Sigmoid colon (tissue), 4 donors: ENCODE measurements around the gene TBC1D22A.

Source experiments
- CTCF ChIP-seq, 4 experiments: fragments of 450-650 bp in 3 of 4; fragments of 200-600 bp in 1 of 4; IDR thresholded peaks; one replicate each; pipeline ENCODE4 v1.5.1; 2016 to 2019; ENCODE audit warnings: antibody characterized with exemption in 4 of 4, mild to moderate bottlenecking in 3 of 4, moderate library complexity in 2 of 4
- EP300 ChIP-seq, 4 donors: sonication (generic); formaldehyde crosslinking; IDR thresholded peaks; one replicate each; pipeline ENCODE4 v1.6.1; 2017; ENCODE audit warnings: antibody characterized with exemption in 4 of 4
- POLR2A ChIP-seq, 2 donors: fragments of 450-650 bp; IDR thresholded peaks; one replicate each; pipeline ENCODE4 v1.6.1; 2016; ENCODE audit warnings: antibody characterized with exemption in 2 of 2, mild to moderate bottlenecking in 2 of 2, moderate library complexity in 2 of 2
- POLR2AphosphoS5 ChIP-seq, 4 donors: sonication (generic); formaldehyde crosslinking; IDR thresholded peaks; one replicate each; pipeline ENCODE4 v1.6.1; 2017; ENCODE audit warnings: antibody characterized with exemption in 4 of 4

GRCh38 chr22:47040486-47041270, 278.2 kb downstream of the TBC1D22A start:
- TF ChIP-seq CTCF (IDR thresholded peaks at IDR 0.05) (no peak), POLR2AphosphoS5 (IDR thresholded peaks at IDR 0.05) (no peak), EP300 (IDR thresholded peaks at IDR 0.05) (no peak), POLR2A (IDR thresholded peaks at IDR 0.05) (no peak)
